Measurements from ENCODE around the gene USP27X.

The USP27X gene

DNA sequence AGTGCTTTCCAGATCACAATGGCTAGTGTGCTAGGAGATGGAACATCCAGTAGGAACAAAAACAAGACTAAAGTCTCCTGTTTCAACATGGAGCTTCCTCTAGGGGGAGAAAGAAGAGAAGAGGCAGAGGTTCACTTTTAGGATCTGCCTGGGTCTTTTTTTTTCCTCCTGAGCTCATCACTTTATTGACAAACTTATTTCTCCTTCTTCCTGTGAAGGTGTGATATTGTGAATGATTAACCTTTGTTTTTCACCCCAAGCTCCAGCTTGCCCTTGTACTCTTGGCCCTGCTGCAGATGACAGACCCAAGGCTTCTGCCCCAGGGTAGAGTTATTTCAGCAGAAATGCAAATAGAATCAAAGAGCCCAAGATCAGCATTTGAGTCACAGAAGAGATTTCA is 36.7 kb upstream of the USP27X start:
- Histone ChIP-seq H3K4me1 (ENCODE audit: low read length) (0 out of 2 replicates have a peak, but pooled peaks cover 4% of the 10 kb centered on the region), H4K20me1 (ENCODE audit: insufficient read depth, low read length) (no peaks in the 10 kb centered on the region), H3K4me3 (ENCODE audit: low read length) (no peak overlapping the region), H3F3A (ENCODE audit: insufficient read depth, low read length) (no peaks in the 10 kb centered on the region), H3K4me2 (ENCODE audit: low read depth, low read length) (no peak overlapping the region), H3K79me2 (ENCODE audit: low read length) (no peaks in the 10 kb centered on the region), H3K9ac (ENCODE audit: low read length) (no peak overlapping the region), H3K27me3 (replicated peaks; ENCODE audit: insufficient read depth, low read length) (no peaks in the 10 kb centered on the region), H2AFZ (ENCODE audit: low read length) (no peak overlapping the region), H3K27ac (ENCODE audit: low read length) (no peak overlapping the region), H3K9me3 (replicated peaks; ENCODE audit: insufficient read depth, low read length) (no peaks in the 10 kb centered on the region), H3K36me3 (replicated peaks; ENCODE audit: insufficient read depth, low read length) (no peaks in the 10 kb centered on the region), H3K9me2 (replicated peaks; ENCODE audit: insufficient read depth, low read length) (no peaks in the 10 kb centered on the region)
- DNase-seq, result no peak
- TF ChIP-seq, protein P1, sequence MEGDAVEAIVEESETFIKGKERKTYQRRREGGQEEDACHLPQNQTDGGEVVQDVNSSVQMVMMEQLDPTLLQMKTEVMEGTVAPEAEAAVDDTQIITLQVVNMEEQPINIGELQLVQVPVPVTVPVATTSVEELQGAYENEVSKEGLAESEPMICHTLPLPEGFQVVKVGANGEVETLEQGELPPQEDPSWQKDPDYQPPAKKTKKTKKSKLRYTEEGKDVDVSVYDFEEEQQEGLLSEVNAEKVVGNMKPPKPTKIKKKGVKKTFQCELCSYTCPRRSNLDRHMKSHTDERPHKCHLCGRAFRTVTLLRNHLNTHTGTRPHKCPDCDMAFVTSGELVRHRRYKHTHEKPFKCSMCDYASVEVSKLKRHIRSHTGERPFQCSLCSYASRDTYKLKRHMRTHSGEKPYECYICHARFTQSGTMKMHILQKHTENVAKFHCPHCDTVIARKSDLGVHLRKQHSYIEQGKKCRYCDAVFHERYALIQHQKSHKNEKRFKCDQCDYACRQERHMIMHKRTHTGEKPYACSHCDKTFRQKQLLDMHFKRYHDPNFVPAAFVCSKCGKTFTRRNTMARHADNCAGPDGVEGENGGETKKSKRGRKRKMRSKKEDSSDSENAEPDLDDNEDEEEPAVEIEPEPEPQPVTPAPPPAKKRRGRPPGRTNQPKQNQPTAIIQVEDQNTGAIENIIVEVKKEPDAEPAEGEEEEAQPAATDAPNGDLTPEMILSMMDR (IDR thresholded peaks at IDR 0.05; ENCODE audit: low read length), result no peak
- TF ChIP-seq EZH2 (optimal IDR thresholded peaks at IDR 0.05; ENCODE audit: low read depth, low read length) (no peak), EZH2phosphoT487 (IDR thresholded peaks at IDR 0.05; ENCODE audit: low read length) (no peak)

DNA sequence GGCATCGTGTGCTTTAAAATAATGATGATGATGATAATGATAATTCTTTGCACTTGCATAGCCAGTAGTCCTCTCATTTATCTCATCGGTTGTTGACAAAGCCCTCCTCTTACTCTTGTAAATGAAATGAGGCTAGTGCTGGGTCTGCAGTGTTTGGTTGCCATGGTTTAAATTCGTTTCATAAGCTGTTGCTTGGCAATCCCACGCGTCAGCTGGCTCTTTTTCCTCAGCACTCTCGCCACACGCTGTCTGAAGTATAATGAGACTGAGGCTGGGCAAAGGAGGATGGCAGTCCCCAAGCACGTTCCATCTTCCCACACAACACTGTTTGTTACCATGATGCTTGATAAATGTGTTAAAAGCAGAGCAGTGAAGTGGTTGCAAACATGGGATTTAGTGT is 34.7 kb upstream of the USP27X start:
- no peak overlapping the region for H3K4me3 ChIP-seq (ENCODE audit: low read length)
- TF ChIP-seq EZH2 (optimal IDR thresholded peaks at IDR 0.05; ENCODE audit: low read depth, low read length) (no peak), EZH2phosphoT487 (IDR thresholded peaks at IDR 0.05; ENCODE audit: low read length) (no peak)
- TF ChIP-seq, protein P1 (IDR thresholded peaks at IDR 0.05; ENCODE audit: low read length), result no peak
- no peak overlapping the region for H2AFZ ChIP-seq (ENCODE audit: low read length)
- no peaks in the 10 kb centered on the region for H3K9me3 ChIP-seq (replicated peaks; ENCODE audit: insufficient read depth, low read length)
- no peaks in the 10 kb centered on the region for H3K79me2 ChIP-seq (ENCODE audit: low read length)
- no peak overlapping the region for H3K9ac ChIP-seq (ENCODE audit: low read length)
- H3K4me2 ChIP-seq (ENCODE audit: low read depth, low read length), result no peak overlapping the region
- no peak for DNase-seq
- no peaks in the 10 kb centered on the region for H3K27me3 ChIP-seq (replicated peaks; ENCODE audit: insufficient read depth, low read length)
- no peaks in the 10 kb centered on the region for H3K9me2 ChIP-seq (replicated peaks; ENCODE audit: insufficient read depth, low read length)
- peaks cover 2% of the 10 kb centered on the region; the same call in 1 of the 2 replicates for H3F3A ChIP-seq (ENCODE audit: insufficient read depth, low read length)
- peaks cover 14% of the 10 kb centered on the region; the same call in 1 of the 2 replicates for H3K4me1 ChIP-seq (ENCODE audit: low read length)
- H3K36me3 ChIP-seq (replicated peaks; ENCODE audit: insufficient read depth, low read length), result no peaks in the 10 kb centered on the region
- H3K27ac ChIP-seq (ENCODE audit: low read length), result no peak overlapping the region
- H4K20me1 ChIP-seq (ENCODE audit: insufficient read depth, low read length), result no peaks in the 10 kb centered on the region

DNA sequence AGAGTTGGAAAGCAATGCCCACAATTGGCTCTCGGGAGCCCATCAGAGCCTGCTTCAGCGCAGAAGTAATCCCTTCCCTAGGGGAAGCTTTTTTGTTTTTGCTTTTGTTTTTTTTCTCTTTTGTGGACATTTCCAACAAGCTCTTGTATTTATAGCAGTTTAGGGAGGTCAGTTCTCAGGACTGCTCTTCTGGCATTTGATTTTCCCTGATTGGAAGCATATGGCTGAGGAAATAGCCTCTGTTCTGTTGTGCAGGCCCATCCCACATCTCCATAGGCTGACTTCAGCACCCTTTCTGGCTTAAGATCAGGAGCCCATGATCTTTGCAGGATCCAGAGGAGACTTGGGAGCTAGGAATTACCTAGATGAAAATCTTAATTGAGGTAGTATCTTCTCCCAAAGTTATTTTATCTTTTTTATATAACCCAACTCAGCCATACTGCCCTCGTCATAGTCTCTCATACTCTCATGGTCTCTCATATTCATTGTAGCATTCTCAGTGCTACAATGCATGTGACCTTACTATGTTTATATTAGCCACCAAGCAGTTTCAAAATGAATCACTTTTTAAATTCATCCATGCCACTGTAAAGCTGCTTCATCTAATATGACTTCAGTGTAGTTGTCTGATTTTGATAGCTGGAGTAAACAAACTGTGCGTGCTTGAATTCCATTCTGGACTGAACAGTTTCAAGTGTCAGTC is 33.4 kb upstream of the USP27X start:
- H3K9ac ChIP-seq (ENCODE audit: low read length), result no peak overlapping the region
- DNase-seq, result no peak
- H4K20me1 ChIP-seq (ENCODE audit: insufficient read depth, low read length), result no peaks in the 10 kb centered on the region
- H3K27me3 ChIP-seq (replicated peaks; ENCODE audit: insufficient read depth, low read length), result no peaks in the 10 kb centered on the region
- peaks cover 4% of the 10 kb centered on the region; the same call in 1 of the 2 replicates for H3F3A ChIP-seq (ENCODE audit: insufficient read depth, low read length)
- no peaks in the 10 kb centered on the region for H3K9me2 ChIP-seq (replicated peaks; ENCODE audit: insufficient read depth, low read length)
- no peaks in the 10 kb centered on the region for H3K36me3 ChIP-seq (replicated peaks; ENCODE audit: insufficient read depth, low read length)
- no peak overlapping the region for H3K4me3 ChIP-seq (ENCODE audit: low read length)
- peaks cover 27% of the 10 kb centered on the region for H3K4me1 ChIP-seq (ENCODE audit: low read length)
- H3K79me2 ChIP-seq (ENCODE audit: low read length), result no peaks in the 10 kb centered on the region
- H2AFZ ChIP-seq (ENCODE audit: low read length), result no peak overlapping the region
- H3K9me3 ChIP-seq (replicated peaks; ENCODE audit: insufficient read depth, low read length), result no peaks in the 10 kb centered on the region
- TF ChIP-seq EZH2 (optimal IDR thresholded peaks at IDR 0.05; ENCODE audit: low read depth, low read length), result no peak
- TF ChIP-seq EZH2phosphoT487 (IDR thresholded peaks at IDR 0.05; ENCODE audit: low read length), result no peak
- TF ChIP-seq, protein P1 (IDR thresholded peaks at IDR 0.05; ENCODE audit: low read length), result no peak
- no peak overlapping the region for H3K27ac ChIP-seq (ENCODE audit: low read length)
- no peak overlapping the region for H3K4me2 ChIP-seq (ENCODE audit: low read depth, low read length)

Measured in MM.1S (cell line).